Keratinocyte (primary cell): Measurements from ENCODE around the gene UBXN11. TPM values are rescaled to one million over a fixed set of nuclear protein-coding genes. Genes with fewer than 3 reads are reported as not detected.

Experiments
- DNase-seq: peaks from one replicate; pipeline ENCODE4 v3.0.0-alpha.2; 2011; ENCODE audit warnings: low read depth, missing footprints, low spot score
- FAIRE-seq: peaks from 2 replicates; lab custom pipeline; 2011; peaks lifted over from hg19 to GRCh38; lab: Jason Lieb, UNC
- H2AFZ ChIP-seq: 2 replicates; pipeline ENCODE4 v1.6.0; 2012; ENCODE audit warnings: low read length, control low read depth, inconsistent platforms; ENCODE audit not compliant: control insufficient read depth
- H3K27ac ChIP-seq: 2 replicates; pipeline ENCODE4 v1.5.1; 2011; ENCODE audit warnings: low read length; ENCODE audit not compliant: control insufficient read depth, insufficient read depth
- H3K27me3 ChIP-seq: 3 replicates; pipeline ENCODE4 v1.6.0; 2011; ENCODE audit warnings: low read length; ENCODE audit not compliant: control insufficient read depth, insufficient read depth; ENCODE audit errors: extremely low read depth
- H3K36me3 ChIP-seq, 2 experiments: 2 replicates in 1 of 2; 3 replicates in 1 of 2; pipeline ENCODE4 v1.5.1; 2011; ENCODE audit warnings: low read length in 2 of 2, mild to moderate bottlenecking in 1 of 2; ENCODE audit not compliant: control insufficient read depth in 2 of 2, insufficient read depth in 2 of 2; ENCODE audit errors: extremely low read depth in 1 of 2
- H3K4me1 ChIP-seq: 3 replicates; pipeline ENCODE4 v1.5.1; 2011; ENCODE audit warnings: low read length; ENCODE audit not compliant: control insufficient read depth, insufficient read depth; ENCODE audit errors: extremely low read depth
- H3K4me2 ChIP-seq: 3 replicates; pipeline ENCODE4 v1.6.0; 2011; ENCODE audit warnings: low read depth, low read length; ENCODE audit not compliant: control insufficient read depth, insufficient read depth; ENCODE audit errors: extremely low read depth
- H3K4me3 ChIP-seq, 3 experiments: fragments of 200-600 bp in 1 of 3; sonication (generic) in 1 of 3; 2 replicates in 2 of 3; 3 replicates in 1 of 3; pipeline ENCODE4 v1.5.1; 2011 to 2016; ENCODE audit warnings: low read length in 3 of 3, mild to moderate bottlenecking in 3 of 3, control low read depth in 2 of 3, inconsistent platforms in 1 of 3, low read depth in 1 of 3, mixed read lengths in 1 of 3, mixed run types in 1 of 3, moderate library complexity in 1 of 3; ENCODE audit not compliant: control insufficient read depth in 2 of 3, insufficient read depth in 2 of 3; ENCODE audit errors: extremely low read depth in 1 of 3
- H3K79me2 ChIP-seq: 2 replicates; pipeline ENCODE4 v1.6.0; 2012; ENCODE audit warnings: low read length; ENCODE audit not compliant: control insufficient read depth, insufficient read depth
- H3K9ac ChIP-seq: 3 replicates; pipeline ENCODE4 v1.6.0; 2011; ENCODE audit warnings: low read length; ENCODE audit not compliant: control insufficient read depth, insufficient read depth; ENCODE audit errors: extremely low read depth
- H3K9me1 ChIP-seq: 3 replicates; pipeline ENCODE4 v1.6.0; 2011; ENCODE audit warnings: low read length; ENCODE audit not compliant: control insufficient read depth, insufficient read depth; ENCODE audit errors: extremely low read depth
- H3K9me3 ChIP-seq: 2 replicates; pipeline ENCODE4 v1.5.1; 2012; ENCODE audit warnings: low read depth, low read length; ENCODE audit not compliant: control insufficient read depth
- H4K20me1 ChIP-seq: 3 replicates; pipeline ENCODE4 v1.6.0; 2011; ENCODE audit warnings: low read length; ENCODE audit not compliant: control insufficient read depth, insufficient read depth; ENCODE audit errors: extremely low read depth
- EZH2 ChIP-seq: IDR thresholded peaks from one replicate; pipeline ENCODE4 v1.6.1; 2012; ENCODE audit warnings: inconsistent platforms, mild to moderate bottlenecking, low read length, moderate library complexity
- dilution Hi-C: fragments of 300-500 bp; cut with MboI; formaldehyde crosslinking; loops from one replicate; pipeline ENCODE4 v1.7.0; 2020; ENCODE audit warnings: low sequenced_read_pairs; ENCODE audit not compliant: extremely low pct_ligation_motif_present
- polyA plus RNA-seq, 5 experiments: library from polyadenylated mRNA; depleted of rRNA in 3 of 5; stranded (reverse) in 3 of 5; stranded (forward) in 1 of 5; unstranded in 1 of 5; fragments of >200 nt; gene quantifications; 1 replicate in 1 of 5; 2 replicates in 3 of 5; 3 replicates in 1 of 5; pipeline versions ENCODE4 v1.2.1 to v1.2.3, GENCODE V29; 2011 to 2012; ENCODE audit warnings: missing spikeins in 2 of 5, low read depth in 1 of 5, low replicate concordance in 1 of 5
- TF ChIP-seq, protein P1 (sequence below), 3 experiments: IDR thresholded peaks in 1 of 3; conservative IDR thresholded peaks in 1 of 3; optimal IDR thresholded peaks in 1 of 3; 2 replicates in 2 of 3; 3 replicates in 1 of 3; pipeline versions ENCODE3 to v1.5.1; 2011; ENCODE audit warnings: low read length in 3 of 3, mild to moderate bottlenecking in 3 of 3, moderate library complexity in 2 of 3, control low read depth in 1 of 3, inconsistent platforms in 1 of 3; ENCODE audit not compliant: insufficient read depth in 2 of 3; ENCODE audit errors: extremely low read depth in 1 of 3

Gene UBXN11
- polyA plus RNA-seq, 1 donor (not counting 4 experiments of a cell fraction or from before 2014, with no cell fraction given) = 6.6 TPM

DNA sequence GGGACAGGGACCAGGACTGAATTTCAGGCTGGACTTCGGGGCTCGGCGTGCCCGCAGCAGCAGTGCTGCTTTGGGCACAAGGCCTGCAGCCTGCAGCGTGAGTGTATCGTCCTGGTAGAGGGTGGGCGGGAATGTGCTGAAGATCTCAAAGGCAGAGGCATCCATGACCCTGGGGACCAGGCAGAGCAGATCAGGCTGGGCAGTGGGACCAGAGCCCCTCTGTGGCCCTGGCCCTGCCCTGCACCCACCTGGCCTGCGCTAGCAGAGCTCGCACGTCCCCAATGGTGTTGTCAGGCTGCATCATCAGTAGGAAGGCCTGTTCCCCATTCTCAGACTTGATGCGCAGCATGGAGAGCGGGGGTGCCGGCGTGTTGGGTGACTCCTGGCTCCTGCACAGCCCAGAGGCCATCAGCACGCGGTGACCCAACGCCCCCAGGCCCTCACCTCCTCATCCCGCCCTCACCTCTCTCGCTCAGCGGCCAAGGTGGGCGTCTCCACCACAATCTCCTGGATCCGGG is 24.0 kb downstream of the UBXN11 start:
- Histone ChIP-seq H3K36me3 (peaks cover 18 to 28% of the 10 kb centered on the region in 2 experiments), H3K79me2 (peaks cover 21% of the 10 kb centered on the region), H3K4me1 (peaks cover 58% of the 10 kb centered on the region), H2AFZ (no peak overlapping the region), H3K27me3 (no peaks in the 10 kb centered on the region), H3K4me2 (no peak overlapping the region), H3K9ac (no peak overlapping the region), H3K4me3 (no peak overlapping the region), H3K9me1 (peaks cover 3% of the 10 kb centered on the region), H3K9me3 (no peaks in the 10 kb centered on the region), H3K27ac (no peak overlapping the region), H4K20me1 (peaks cover 14% of the 10 kb centered on the region)
- dilution Hi-C loops = no loop called here
- DNase-seq = no peak
- TF ChIP-seq EZH2 = no peak
- TF ChIP-seq, protein P1, sequence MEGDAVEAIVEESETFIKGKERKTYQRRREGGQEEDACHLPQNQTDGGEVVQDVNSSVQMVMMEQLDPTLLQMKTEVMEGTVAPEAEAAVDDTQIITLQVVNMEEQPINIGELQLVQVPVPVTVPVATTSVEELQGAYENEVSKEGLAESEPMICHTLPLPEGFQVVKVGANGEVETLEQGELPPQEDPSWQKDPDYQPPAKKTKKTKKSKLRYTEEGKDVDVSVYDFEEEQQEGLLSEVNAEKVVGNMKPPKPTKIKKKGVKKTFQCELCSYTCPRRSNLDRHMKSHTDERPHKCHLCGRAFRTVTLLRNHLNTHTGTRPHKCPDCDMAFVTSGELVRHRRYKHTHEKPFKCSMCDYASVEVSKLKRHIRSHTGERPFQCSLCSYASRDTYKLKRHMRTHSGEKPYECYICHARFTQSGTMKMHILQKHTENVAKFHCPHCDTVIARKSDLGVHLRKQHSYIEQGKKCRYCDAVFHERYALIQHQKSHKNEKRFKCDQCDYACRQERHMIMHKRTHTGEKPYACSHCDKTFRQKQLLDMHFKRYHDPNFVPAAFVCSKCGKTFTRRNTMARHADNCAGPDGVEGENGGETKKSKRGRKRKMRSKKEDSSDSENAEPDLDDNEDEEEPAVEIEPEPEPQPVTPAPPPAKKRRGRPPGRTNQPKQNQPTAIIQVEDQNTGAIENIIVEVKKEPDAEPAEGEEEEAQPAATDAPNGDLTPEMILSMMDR (optimal IDR thresholded peaks at IDR 0.05 in 1 of 3, IDR thresholded peaks at IDR 0.05 in 1 of 3, conservative IDR thresholded peaks at IDR 0.05 in 1 of 3; ENCODE audit: extremely low read depth in 1 of 3, insufficient read depth in 2 of 3, low read length in 3 of 3) = no peak
- no peak for FAIRE-seq

DNA sequence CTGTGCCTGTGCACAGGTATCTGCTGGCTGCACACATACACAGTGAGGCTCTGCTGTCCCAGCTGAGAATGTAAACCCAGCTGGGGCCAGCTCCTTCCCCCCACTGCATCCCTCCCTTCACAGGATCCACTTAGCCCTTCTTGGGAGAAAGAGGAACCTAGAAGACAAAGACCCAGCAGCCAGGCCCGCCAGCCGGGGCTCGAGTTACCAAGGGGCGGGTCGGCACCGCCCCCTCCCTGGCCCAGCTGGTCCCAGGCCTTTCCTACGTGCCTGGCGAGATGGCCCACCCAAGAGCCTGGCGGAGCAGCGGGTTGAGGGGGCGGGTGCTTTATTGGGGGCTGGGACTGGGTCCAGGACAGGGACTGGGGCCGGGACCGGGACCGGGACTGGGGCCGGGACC is 24.5 kb downstream of the UBXN11 start:
- Histone ChIP-seq H3K36me3 (peaks cover 18 to 33% of the 10 kb centered on the region in 2 experiments), H3K9me3 (no peaks in the 10 kb centered on the region), H3K27me3 (no peaks in the 10 kb centered on the region), H3K27ac (no peak overlapping the region), H3K79me2 (peaks cover 21% of the 10 kb centered on the region), H3K4me2 (peak overlapping the region; percentile 94), H3K9ac (no peak overlapping the region), H2AFZ (no peak overlapping the region), H3K9me1 (peaks cover 3% of the 10 kb centered on the region), H4K20me1 (peaks cover 14% of the 10 kb centered on the region), H3K4me3 (no peak overlapping the region), H3K4me1 (peaks cover 63% of the 10 kb centered on the region)
- TF ChIP-seq, protein P1 (optimal IDR thresholded peaks at IDR 0.05 in 1 of 3, IDR thresholded peaks at IDR 0.05 in 1 of 3, conservative IDR thresholded peaks at IDR 0.05 in 1 of 3; ENCODE audit: extremely low read depth in 1 of 3, insufficient read depth in 2 of 3, low read length in 3 of 3) = no peak
- TF ChIP-seq EZH2 = no peak
- dilution Hi-C loops = no loop called here
- FAIRE-seq (no peak), DNase-seq (no peak)
